OCI-LY7 (cell line): ENCODE measurements around the gene RCC1. TPM values are rescaled to one million over a fixed set of nuclear protein-coding genes. Genes with fewer than 3 reads are reported as not detected.

Experiments used
- BruUV-seq: library from RNA; stranded (reverse); fragments of 400-500 nt; replicated peaks from 2 replicates; lab custom pipeline; 2021; lab: Mats Ljungman, UMichigan
- CTCF ChIA-PET: fragments of 300-600 bp; sonication (Branson Sonifier 250); formaldehyde crosslinking; loops from one replicate; lab custom pipeline; 2022; ENCODE audit warnings: antibody characterized with exemption; ENCODE audit not compliant: unreplicated experiment; lab: Charles Lee
- POLR2A ChIA-PET: fragments of 300-600 bp; sonication (Branson Sonifier 250); formaldehyde crosslinking; loops from one replicate; lab custom pipeline; 2022; ENCODE audit warnings: antibody characterized with exemption; lab: Charles Lee
- DNase-seq: peaks from one replicate; pipeline ENCODE4 v3.0.0-alpha.2; 2015; ENCODE audit warnings: low spot score
- H2AFZ ChIP-seq: fragments of 200-600 bp; sonication (generic), shearing (Covaris generic); 2 replicates; pipeline ENCODE4 v1.6.1; 2014; ENCODE audit warnings: mild to moderate bottlenecking, antibody characterized with exemption, low read length, moderate library complexity
- H3K27ac ChIP-seq: fragments of 200-600 bp; sonication (generic); 2 replicates; pipeline ENCODE4 v1.5.1; 2014; ENCODE audit warnings: mixed run types, low read depth, mild to moderate bottlenecking, moderate library complexity, low read length, inconsistent platforms; ENCODE audit not compliant: poor library complexity, severe bottlenecking
- H3K36me3 ChIP-seq: fragments of 200-600 bp; sonication (generic); 2 replicates; pipeline ENCODE4 v1.6.1; 2014; ENCODE audit warnings: mild to moderate bottlenecking, antibody characterized with exemption, low read length, moderate library complexity, mixed read lengths; ENCODE audit not compliant: insufficient read depth
- H3K4me1 ChIP-seq: fragments of 200-600 bp; sonication (generic); 2 replicates; pipeline ENCODE4 v1.5.1; 2014; ENCODE audit warnings: mild to moderate bottlenecking, low read length; ENCODE audit not compliant: insufficient read depth, poor library complexity, severe bottlenecking
- H3K4me2 ChIP-seq: fragments of 200-600 bp; sonication (generic); 2 replicates; pipeline ENCODE4 v1.6.1; 2014; ENCODE audit warnings: mild to moderate bottlenecking, low read length
- H3K4me3 ChIP-seq: fragments of 200-600 bp; sonication (generic); 2 replicates; pipeline ENCODE4 v1.5.1; 2014; ENCODE audit warnings: mild to moderate bottlenecking, low read depth, low read length; ENCODE audit not compliant: poor library complexity, severe bottlenecking
- H3K79me2 ChIP-seq: fragments of 200-600 bp; sonication (generic); 2 replicates; pipeline ENCODE4 v1.6.1; 2016; ENCODE audit warnings: low read depth, mild to moderate bottlenecking, low read length, moderate library complexity, mixed read lengths; ENCODE audit not compliant: insufficient read depth
- H3K9me2 ChIP-seq: fragments of 200-600 bp; sonication (generic); 2 replicates; pipeline ENCODE4 v1.6.1; 2016; ENCODE audit warnings: mild to moderate bottlenecking, low read length, mixed read lengths; ENCODE audit not compliant: insufficient read depth
- H3K9me3 ChIP-seq: fragments of 200-600 bp; sonication (generic); 2 replicates; pipeline ENCODE4 v1.6.1; 2014; ENCODE audit warnings: mild to moderate bottlenecking, mixed run types, low read length, mixed read lengths
- H4K20me1 ChIP-seq: fragments of 200-600 bp; sonication (generic); 2 replicates; pipeline ENCODE4 v1.6.1; 2014; ENCODE audit warnings: mild to moderate bottlenecking, antibody characterized with exemption, low read length, moderate library complexity, mixed read lengths; ENCODE audit not compliant: insufficient read depth
- CTCF ChIP-seq: fragments of 200-600 bp; sonication (generic); conservative IDR thresholded peaks from 2 replicates; pipeline ENCODE4 v1.5.1; 2014; ENCODE audit warnings: mild to moderate bottlenecking, antibody characterized with exemption, low read length, moderate library complexity, mixed read lengths
- EZH2phosphoT487 ChIP-seq: fragments of 200-600 bp; sonication (generic); IDR thresholded peaks from 2 replicates; pipeline ENCODE4 v1.6.1; 2018; ENCODE audit warnings: low read depth, borderline replicate concordance, mild to moderate bottlenecking, mixed run types, antibody characterized with exemption, low read length, moderate library complexity, mixed read lengths
- intact Hi-C: fragments of 100-400 bp; cut with micrococcal nuclease; formaldehyde crosslinking; loops from one replicate; pipeline ENCODE4 v1.10.0; 2022; ENCODE audit not compliant: unreplicated experiment
- total RNA-seq, 2 experiments: library from RNA; depleted of rRNA in 1 of 2; stranded (reverse); fragments of >200 nt in 1 of 2; shearing (Covaris generic) in 1 of 2; gene quantifications; 2 replicates each; pipeline ENCODE4 v1.2.3, GENCODE V29; 2014 to 2022

RCC1 gene
- total RNA-seq, 2 experiments from 2014 or later: 87.6 to 108 TPM

- intact Hi-C loops: no loop called here
- ChIA-PET POLR2A (interaction anchor here (0.6 to 0.9 kb wide), 4 partner anchors 35 to 528 kb away, joined by 3 to 5 read pairs (median 3); no protein-coding TSS in a partner anchor), CTCF (no interaction called here)
- peaks cover 49% of the 10 kb centered on the region for H3K36me3 ChIP-seq
- H3K4me3 ChIP-seq: no peak overlapping the region
- no peaks in the 10 kb centered on the region for H4K20me1 ChIP-seq
- peaks cover 31% of the 10 kb centered on the region for H3K79me2 ChIP-seq
- H3K4me1 ChIP-seq: peaks cover 44% of the 10 kb centered on the region
- DNase-seq: peak; percentile 18
- peak overlapping the region; percentile 75 for H3K27ac ChIP-seq
- H2AFZ ChIP-seq: no peak overlapping the region
- H3K9me2 ChIP-seq: no peaks in the 10 kb centered on the region
- TF ChIP-seq EZH2phosphoT487 (no peak), CTCF (no peak)
- peak overlapping the region; percentile 82; the same call in 1 of the 2 replicates for H3K4me2 ChIP-seq
- no peaks in the 10 kb centered on the region for H3K9me3 ChIP-seq
- no TSS peak for BruUV-seq
These were observed 10.7 kb downstream of the RCC1 start for GRCh38 chr1:28516518-28516956.

- Histone ChIP-seq H4K20me1 (no peaks in the 10 kb centered on the region), H3K4me2 (peak overlapping the region; percentile 82), H3K9me3 (no peaks in the 10 kb centered on the region), H3K27ac (peak overlapping the region; percentile 75), H2AFZ (no peak overlapping the region), H3K79me2 (peaks cover 41% of the 10 kb centered on the region), H3K9me2 (no peaks in the 10 kb centered on the region), H3K4me3 (peak overlapping the region; percentile 78), H3K4me1 (peaks cover 51% of the 10 kb centered on the region), H3K36me3 (peaks cover 49% of the 10 kb centered on the region)
- ChIA-PET POLR2A (no interaction called here), CTCF (no interaction called here)
- BruUV-seq: no TSS peak
- no peak for DNase-seq
- intact Hi-C loops: no loop called here
- TF ChIP-seq EZH2phosphoT487 (no peak), CTCF (no peak)
These were observed 11.8 kb downstream of the RCC1 start for GRCh38 chr1:28517649-28517999.

- no peaks in the 10 kb centered on the region for H3K9me3 ChIP-seq
- H3K4me3 ChIP-seq: peak overlapping the region; percentile 78
- TF ChIP-seq CTCF (peak; percentile 93), EZH2phosphoT487 (no peak)
- H3K27ac ChIP-seq: peak overlapping the region; percentile 75
- BruUV-seq: no TSS peak
- peak overlapping the region; percentile 17; the same call in 1 of the 2 replicates for H2AFZ ChIP-seq
- H3K9me2 ChIP-seq: no peaks in the 10 kb centered on the region
- H3K79me2 ChIP-seq: peaks cover 47% of the 10 kb centered on the region
- intact Hi-C loops: loop anchor here (1.0 to 2.0 kb wide), 5 partner anchors 34 to 359 kb away; partner anchors contain the start of gene TAF12
- H3K4me2 ChIP-seq: peak overlapping the region; percentile 82
- CTCF ChIA-PET: no interaction called here
- peaks cover 45% of the 10 kb centered on the region for H3K36me3 ChIP-seq
- peaks cover 51% of the 10 kb centered on the region for H3K4me1 ChIP-seq
- DNase-seq: peak; percentile 94
- no peaks in the 10 kb centered on the region for H4K20me1 ChIP-seq
- POLR2A ChIA-PET: interaction anchor here (0.5 to 0.9 kb wide), 2 partner anchors 27 to 123 kb away, joined by 5 read pairs; no protein-coding TSS in a partner anchor
These were observed 12.3 kb downstream of the RCC1 start for GRCh38 chr1:28518000-28518744.
